ENCODE results near the gene BUD13. TPM values are rescaled to one million over a fixed set of nuclear protein-coding genes. Genes with fewer than 3 reads are reported as not detected.

BUD13 gene
- total and polyA plus RNA-seq, 10 of the 15 experiments (the other 5 are each of a cell fraction or from before 2014, with no cell fraction given), result 10.9 to 36.5 (median 24.7) TPM

GRCh38 chr11:116700586-116701220 is 72.1 kb downstream of the BUD13 start:
- no peak for FAIRE-seq
- H3K4me2 ChIP-seq (ENCODE audit: control insufficient read depth, insufficient read depth), result no peak overlapping the region

More at GRCh38 chr11:116700586-116701220, 72.1 kb downstream of the BUD13 start:
- BruUV-seq (replicated peaks), result no TSS peak
- no peak for TF ChIP-seq ASH2L (IDR thresholded peaks at IDR 0.05; ENCODE audit: borderline replicate concordance, low read depth)
- no peak for TF ChIP-seq RELA (IDR thresholded peaks at IDR 0.05; ENCODE audit: borderline replicate concordance, partially characterized antibody)
- TF ChIP-seq POLR2AphosphoS5 (IDR thresholded peaks at IDR 0.05; ENCODE audit: low read length), result no peak
- no peak for TF ChIP-seq HDGF (IDR thresholded peaks at IDR 0.05)
- TF ChIP-seq NKRF (conservative IDR thresholded peaks at IDR 0.05), result no peak
- TF ChIP-seq ZBTB40 (IDR thresholded peaks at IDR 0.05; ENCODE audit: borderline replicate concordance), result no peak
- 51% methylated on average over 6 of the region's 6 CpGs for WGBS (ENCODE audit: insufficient coverage, insufficient replicate concordance, low lambda C conversion rate, missing lambda C conversion rate)
- SMC1A ChIA-PET (ENCODE audit: uncharacterized antibody, unreplicated experiment), result no interaction called here
- POLR2A ChIA-PET, result no interaction called here
- Histone ChIP-seq H3K79me2 (ENCODE audit: control insufficient read depth, insufficient read depth, low read length) (no peaks in the 10 kb centered on the region), H2AFZ (ENCODE audit: control insufficient read depth, low read depth, low read length) (no peak overlapping the region), H3K4me1 (ENCODE audit: control insufficient read depth, insufficient read depth, low read length) (no peaks in the 10 kb centered on the region), H4K20me1 (ENCODE audit: control insufficient read depth, insufficient read depth) (no peaks in the 10 kb centered on the region), H3K4me3 (no peak overlapping the region), H3K27me3 (replicated peaks in 1 of 2; ENCODE audit: control insufficient read depth in 2 of 2, insufficient read depth in 2 of 2, low read length in 1 of 2) (peaks cover 0 to 5% of the 10 kb centered on the region in 2 experiments; a peak in 2 of 4 replicates), H3K9me3 (replicated peaks; ENCODE audit: control insufficient read depth, insufficient read depth, low read length) (no peaks in the 10 kb centered on the region), H3K27ac (ENCODE audit: control insufficient read depth, insufficient read depth) (no peak overlapping the region), H3K9ac (ENCODE audit: control insufficient read depth, insufficient read depth, low read length) (no peak overlapping the region), H3K36me3 (ENCODE audit: control insufficient read depth in 2 of 2, insufficient read depth in 2 of 2, low read length in 1 of 2) (no peaks in the 10 kb centered on the region)
- DNase-seq (ENCODE audit: low read depth, low spot score) (no peak), ATAC-seq (no peak)
- intact Hi-C loops (cut with micrococcal nuclease; ENCODE audit: unreplicated experiment) (no loop called here), in situ Hi-C loops (cut with MboI) (no loop called here)
- CTCF ChIA-PET, result interaction anchor here (1.9 kb wide), 1 partner anchor 9 kb away, joined by 12 read pairs; no protein-coding TSS in a partner anchor
- RAD21 ChIA-PET (ENCODE audit: unreplicated experiment), result interaction anchor here (0.6 kb wide), 1 partner anchor 139 kb away, joined by 3 read pairs; no protein-coding TSS in a partner anchor

Other genes starting within 250 kb of the BUD13 start
- gene ZPR1, start 15.0 kb upstream of the BUD13 start, total RNA-seq (2014; rRNA removed), result 42.8 and 46.3 TPM in 2 replicates
- 50.1 and 54.3 TPM in 2 replicates for gene ZPR1, start 15.0 kb upstream of the BUD13 start, total RNA-seq (2014; rRNA removed; fragmentation: Illumina TruSeq; extraction: Trizol)
- gene ZPR1, start 15.0 kb upstream of the BUD13 start, total RNA-seq (2021), result 55.1 and 58.4 TPM in 2 replicates
- gene ZPR1, start 15.0 kb upstream of the BUD13 start, polyA plus RNA-seq (2011; rRNA removed), result 76.9 and 80.4 TPM in 2 replicates
- 55.1 and 70.4 TPM in 2 replicates for gene ZPR1, start 15.0 kb upstream of the BUD13 start, polyA plus RNA-seq (2014; fragmentation: Illumina TruSeq; extraction: Trizol)
- 10 to 100 TPM in 1 of 2 experiments, 1 to 10 TPM in 1; 9.3 to 20.4 TPM for gene ZPR1, start 15.0 kb upstream of the BUD13 start, polyA plus RNA-seq (2014; fragmentation: Nextera tagmentation; extraction: Ambion mirVana)
- 46.9 and 48.3 TPM in 2 replicates for gene ZPR1, start 15.0 kb upstream of the BUD13 start, polyA plus RNA-seq (2014; rRNA removed)
- gene ZPR1, start 15.0 kb upstream of the BUD13 start, polyA plus RNA-seq (2016; fragmentation: Nextera tagmentation; extraction: Ambion mirVana), result 10 to 100 TPM; 89.3 to 89.7 TPM
- gene APOA5, start 18.9 kb upstream of the BUD13 start, total RNA-seq (2014; rRNA removed), result not detected in 2 replicates
- not detected in 2 replicates for gene APOA5, start 18.9 kb upstream of the BUD13 start, total RNA-seq (2014; rRNA removed; fragmentation: Illumina TruSeq; extraction: Trizol)
- gene APOA5, start 18.9 kb upstream of the BUD13 start, total RNA-seq (2021), result 0.15 and 0.35 TPM in 2 replicates
- not detected in 2 replicates for gene APOA5, start 18.9 kb upstream of the BUD13 start, polyA plus RNA-seq (2011; rRNA removed)
- not detected in 2 replicates for gene APOA5, start 18.9 kb upstream of the BUD13 start, polyA plus RNA-seq (2014; fragmentation: Illumina TruSeq; extraction: Trizol)
- not detected for gene APOA5, start 18.9 kb upstream of the BUD13 start, polyA plus RNA-seq (2014; fragmentation: Nextera tagmentation; extraction: Ambion mirVana)
- not detected in 2 replicates for gene APOA5, start 18.9 kb upstream of the BUD13 start, polyA plus RNA-seq (2014; rRNA removed)
- not detected for gene APOA5, start 18.9 kb upstream of the BUD13 start, polyA plus RNA-seq (2016; fragmentation: Nextera tagmentation; extraction: Ambion mirVana)
- not detected in 2 replicates for gene APOA4, start 50.3 kb upstream of the BUD13 start, total RNA-seq (2014; rRNA removed)
- gene APOA4, start 50.3 kb upstream of the BUD13 start, total RNA-seq (2014; rRNA removed; fragmentation: Illumina TruSeq; extraction: Trizol), result not detected in 2 replicates
- gene APOA4, start 50.3 kb upstream of the BUD13 start, total RNA-seq (2021), result not detected in 2 replicates
- gene APOA4, start 50.3 kb upstream of the BUD13 start, polyA plus RNA-seq (2011; rRNA removed), result not detected in 2 replicates
- not detected in 2 replicates for gene APOA4, start 50.3 kb upstream of the BUD13 start, polyA plus RNA-seq (2014; fragmentation: Illumina TruSeq; extraction: Trizol)
- not detected for gene APOA4, start 50.3 kb upstream of the BUD13 start, polyA plus RNA-seq (2014; fragmentation: Nextera tagmentation; extraction: Ambion mirVana)
- gene APOA4, start 50.3 kb upstream of the BUD13 start, polyA plus RNA-seq (2014; rRNA removed), result not detected in 2 replicates
- not detected for gene APOA4, start 50.3 kb upstream of the BUD13 start, polyA plus RNA-seq (2016; fragmentation: Nextera tagmentation; extraction: Ambion mirVana)
- gene APOC3, start 56.9 kb upstream of the BUD13 start, total RNA-seq (2014; rRNA removed), result not detected in 2 replicates
- not detected in 2 replicates for gene APOC3, start 56.9 kb upstream of the BUD13 start, total RNA-seq (2014; rRNA removed; fragmentation: Illumina TruSeq; extraction: Trizol)
- 1.2 and 1.9 TPM in 2 replicates for gene APOC3, start 56.9 kb upstream of the BUD13 start, total RNA-seq (2021)
- not detected in 2 replicates for gene APOC3, start 56.9 kb upstream of the BUD13 start, polyA plus RNA-seq (2011; rRNA removed)
- not detected in 2 replicates for gene APOC3, start 56.9 kb upstream of the BUD13 start, polyA plus RNA-seq (2014; fragmentation: Illumina TruSeq; extraction: Trizol)
- not detected for gene APOC3, start 56.9 kb upstream of the BUD13 start, polyA plus RNA-seq (2014; fragmentation: Nextera tagmentation; extraction: Ambion mirVana)
- not detected in 2 replicates for gene APOC3, start 56.9 kb upstream of the BUD13 start, polyA plus RNA-seq (2014; rRNA removed)
- not detected for gene APOC3, start 56.9 kb upstream of the BUD13 start, polyA plus RNA-seq (2016; fragmentation: Nextera tagmentation; extraction: Ambion mirVana)
- 0.33 and 0.56 TPM in 2 replicates for gene APOA1, start 64.6 kb upstream of the BUD13 start, total RNA-seq (2014; rRNA removed)
- gene APOA1, start 64.6 kb upstream of the BUD13 start, total RNA-seq (2014; rRNA removed; fragmentation: Illumina TruSeq; extraction: Trizol), result not detected in 2 replicates
- 2.0 and 2.4 TPM in 2 replicates for gene APOA1, start 64.6 kb upstream of the BUD13 start, total RNA-seq (2021)
- 0.10 TPM in 1 of 2 replicates, not detected in the other for gene APOA1, start 64.6 kb upstream of the BUD13 start, polyA plus RNA-seq (2011; rRNA removed)
- gene APOA1, start 64.6 kb upstream of the BUD13 start, polyA plus RNA-seq (2014; fragmentation: Illumina TruSeq; extraction: Trizol), result not detected in 2 replicates
- gene APOA1, start 64.6 kb upstream of the BUD13 start, polyA plus RNA-seq (2014; fragmentation: Nextera tagmentation; extraction: Ambion mirVana), result under 1 TPM; 0.16 to 0.24 TPM
- gene APOA1, start 64.6 kb upstream of the BUD13 start, polyA plus RNA-seq (2014; rRNA removed), result 0.41 TPM in 1 of 2 replicates, not detected in the other
- gene APOA1, start 64.6 kb upstream of the BUD13 start, polyA plus RNA-seq (2016; fragmentation: Nextera tagmentation; extraction: Ambion mirVana), result under 1 TPM; 0.23 to 0.42 TPM